B cell (primary cell): ENCODE results near the gene CHAT.

Experiments
- CTCF ChIP-seq: fragments of 200-600 bp; IDR thresholded peaks from one replicate; pipeline ENCODE4 v1.8.0; 2022; ENCODE audit warnings: antibody characterized with exemption, mild to moderate bottlenecking
- EZH2 ChIP-seq: IDR thresholded peaks from 2 replicates; pipeline ENCODE4 v1.6.1; 2012; ENCODE audit warnings: borderline replicate concordance, low read depth, mild to moderate bottlenecking, moderate library complexity, low read length; ENCODE audit not compliant: insufficient read depth, poor library complexity, severe bottlenecking

- TF ChIP-seq CTCF (no peak), EZH2 (no peak)
Measured at GRCh38 chr10:49688261-49688846, 74.5 kb downstream of the CHAT start.
